ENCODE data around the gene ABCG4.
"Not testable (repeated sequence)": the region's sequence is repeated elsewhere in the genome, so short reads cannot be mapped to it uniquely, and the experiment has no call there.

Gene ABCG4

GRCh38 chr11:119149018-119149785, at the start of gene ABCG4:
Gene ABCG4 (plus strand): TSS chr11:119149052. CDS start chr11:119149966, 914 bp downstream.
- DNase-seq, result no peak

DNA sequence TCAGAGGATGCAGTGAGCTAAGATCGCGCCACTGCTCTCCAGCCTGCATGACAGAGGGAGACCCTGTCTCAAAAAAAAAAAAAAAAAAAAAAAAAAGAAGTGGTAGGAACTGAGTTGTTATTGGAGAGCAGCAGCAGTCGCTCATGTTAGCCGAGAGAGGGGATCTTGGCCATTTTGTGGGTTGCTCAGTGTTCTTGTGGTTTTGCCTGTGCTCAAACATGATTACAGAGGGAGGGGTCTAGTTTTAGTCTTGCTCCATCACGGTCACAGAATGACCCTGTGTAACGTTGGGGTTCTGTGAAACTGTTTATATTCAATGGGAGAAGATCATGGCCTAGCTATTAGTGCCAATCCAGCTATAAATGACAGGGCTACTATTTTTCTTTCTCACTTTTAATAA, 49.1 kb upstream of the ABCG4 start:
- no peak for DNase-seq

- DNase-seq, result no peak
These were observed 48.4 kb upstream of the ABCG4 start for GRCh38 chr11:119100246-119100970.

- no peak for DNase-seq
These were observed 47.7 kb upstream of the ABCG4 start for GRCh38 chr11:119100994-119101758.

DNA sequence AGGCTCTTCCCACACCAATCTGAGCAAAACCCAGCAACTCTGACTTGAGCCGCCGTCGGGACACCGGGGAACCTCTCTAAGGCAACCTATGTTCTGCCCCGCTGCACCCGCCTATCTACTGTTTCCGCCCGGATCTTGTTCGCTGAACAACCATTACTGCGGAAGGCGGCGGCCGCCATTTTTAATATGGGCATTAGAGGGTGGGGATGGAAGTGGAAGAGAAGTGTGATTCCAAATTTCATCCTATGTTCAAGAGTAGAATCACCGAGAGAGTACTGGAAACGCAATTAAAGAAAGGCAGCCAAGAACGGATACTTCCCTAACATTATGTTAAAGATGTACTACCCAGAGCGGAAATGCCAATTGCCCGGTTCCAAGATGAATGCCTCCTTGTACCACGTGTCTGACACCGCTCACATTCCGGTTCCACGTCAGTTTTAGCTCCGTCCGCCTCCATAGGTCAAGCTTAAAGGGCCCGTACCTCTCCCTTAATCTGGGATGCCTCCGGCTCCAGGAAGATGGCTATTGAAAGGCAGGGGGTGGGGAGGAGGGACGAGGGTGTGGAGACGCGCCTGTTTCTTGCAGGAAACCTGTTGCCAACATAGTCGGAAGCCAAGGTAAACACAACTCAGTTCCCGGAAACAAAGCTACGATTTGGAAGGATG, 47.0 kb upstream of the ABCG4 start, which contains the start of gene DPAGT1:
Gene DPAGT1 (minus strand): TSS at position 95 of the 665 bp plus-strand sequence. CDS start 198 bp downstream, outside the sequence.
- peak; percentile 88 for DNase-seq

GRCh38 chr11:119103161-119103664, 45.6 kb upstream of the ABCG4 start:
- not testable (repeated sequence) for DNase-seq

DNA sequence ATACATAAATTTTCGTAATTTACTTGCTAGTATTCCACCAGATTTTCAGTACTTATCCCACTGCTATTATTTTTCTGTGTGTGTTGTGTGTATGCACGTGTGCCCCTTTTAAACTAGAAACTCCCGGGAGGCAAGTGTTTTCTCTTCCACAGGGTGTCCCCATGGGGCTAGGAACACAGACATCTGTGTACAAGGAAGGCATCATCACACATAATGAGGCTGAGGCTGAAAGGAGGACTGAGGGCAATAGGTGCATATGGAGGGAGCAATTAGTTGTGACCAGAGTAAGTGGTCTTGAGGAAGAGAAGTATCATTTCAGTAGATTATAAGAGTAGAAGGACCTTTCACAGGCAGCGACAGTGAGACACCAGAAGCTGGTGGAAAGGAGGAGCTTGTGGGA, 45.1 kb upstream of the ABCG4 start:
- DNase-seq, result peak; percentile 72

DNA sequence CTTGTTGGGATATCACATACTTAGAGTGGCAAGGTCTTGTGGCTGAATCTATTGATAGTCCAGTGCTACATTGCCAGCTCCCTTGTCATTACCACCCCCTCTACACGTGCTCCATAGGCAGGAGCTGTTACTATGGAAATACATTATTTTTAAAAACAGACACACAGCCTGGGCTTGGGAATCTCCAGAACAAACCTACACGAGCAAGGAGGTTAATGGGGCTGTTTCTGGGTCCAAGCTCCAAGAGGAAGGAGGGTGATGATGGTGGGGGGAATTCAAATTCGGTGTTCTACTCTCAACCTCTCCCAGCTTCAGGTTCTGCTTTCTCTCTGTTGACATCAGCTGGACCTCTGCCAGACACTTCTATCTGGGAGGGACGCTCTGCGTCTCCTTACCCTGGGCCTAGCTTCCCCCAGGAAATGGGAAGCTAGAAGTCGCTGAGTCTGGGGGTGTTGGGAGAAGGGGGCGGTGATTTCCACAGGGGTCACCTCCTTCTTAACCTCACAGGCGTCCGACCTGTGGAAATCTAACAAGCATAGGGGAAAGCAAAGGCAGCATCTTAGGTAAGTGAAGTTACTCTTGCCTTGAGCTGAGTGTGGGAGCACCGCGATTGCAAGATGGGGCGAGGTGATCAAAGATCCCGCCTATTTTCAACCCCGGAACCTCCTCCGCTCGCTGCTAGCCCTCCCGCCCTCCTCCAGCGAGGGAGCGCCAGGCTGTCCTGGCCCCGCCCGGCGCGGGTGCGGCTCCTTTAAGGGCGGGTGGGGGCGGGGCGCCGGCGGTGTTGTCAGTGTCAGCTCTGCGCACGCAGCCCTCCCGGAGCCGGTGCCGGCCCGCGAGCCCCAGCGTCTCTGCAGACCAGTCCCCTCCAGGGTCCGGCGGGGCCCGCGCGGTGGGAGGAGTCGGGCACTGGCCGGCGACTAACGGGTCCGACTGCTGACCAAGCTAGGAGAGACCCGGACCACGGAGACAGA, 42.0 kb upstream of the ABCG4 start, which contains the start of gene C2CD2L:
Gene C2CD2L (plus strand): TSS at position 781 of the 974 bp plus-strand sequence. CDS start 398 bp downstream, outside the sequence.
- DNase-seq, result peak; percentile 90

GRCh38 chr11:119107538-119108145, 41.2 kb upstream of the ABCG4 start:
- no peak for DNase-seq

DNA sequence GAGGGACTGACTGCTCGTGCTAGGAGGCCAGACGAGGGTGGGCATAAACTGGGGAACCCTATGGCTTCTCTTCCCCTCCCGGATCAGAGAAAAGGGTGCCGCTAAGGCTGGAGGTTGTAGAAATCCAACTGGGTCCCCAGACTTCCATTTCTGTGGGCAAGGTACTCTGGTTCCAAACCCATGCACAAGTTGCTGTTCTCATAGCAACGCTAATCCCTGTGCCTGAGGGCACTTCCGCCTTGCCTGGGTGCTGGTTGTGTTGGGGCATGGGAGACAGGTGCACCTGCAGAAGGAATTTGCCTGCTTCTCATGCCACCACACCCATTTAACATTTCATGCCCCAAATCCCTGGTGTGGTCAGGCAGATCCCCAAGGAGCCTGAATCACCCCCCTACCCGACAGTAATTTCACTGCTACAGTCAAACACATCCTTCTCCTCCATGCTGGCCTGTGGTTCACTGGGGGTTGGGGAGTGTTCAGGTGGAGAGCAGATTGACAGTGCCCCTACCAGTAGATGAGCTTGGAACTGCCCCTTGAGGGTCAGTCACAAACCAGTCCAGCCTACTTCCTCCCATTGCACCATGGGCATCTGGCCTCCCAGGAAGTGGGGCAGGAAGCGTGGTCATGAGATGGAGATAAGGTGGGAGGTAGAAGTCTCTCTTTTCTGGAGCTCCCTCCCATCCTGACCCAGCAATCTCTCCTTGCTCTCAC, 40.6 kb upstream of the ABCG4 start:
- DNase-seq, result no peak

GRCh38 chr11:119108857-119109221, 40.0 kb upstream of the ABCG4 start:
- no peak for DNase-seq

DNA sequence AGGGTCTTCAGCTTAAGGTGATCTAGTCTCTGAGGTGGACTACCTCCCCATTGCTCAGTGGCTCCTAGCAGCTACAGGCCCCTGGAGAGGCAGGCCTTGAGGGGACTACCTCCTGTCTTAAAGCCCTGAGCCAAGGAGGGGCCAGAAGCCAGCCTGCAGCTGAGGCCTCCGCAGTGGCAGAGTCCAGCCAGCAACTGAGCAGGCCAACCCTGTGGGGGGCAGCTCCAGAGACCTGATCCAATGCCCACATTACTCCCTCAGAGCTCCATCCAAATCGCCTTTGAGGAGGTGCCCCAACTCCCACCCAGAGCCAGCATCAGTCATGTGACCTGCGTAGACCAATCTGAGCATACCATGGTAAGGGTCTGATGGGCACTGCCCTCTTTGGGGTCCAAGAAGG, 39.0 kb upstream of the ABCG4 start:
- no peak for DNase-seq

GRCh38 chr11:119110439-119110838, 38.4 kb upstream of the ABCG4 start:
- no peak for DNase-seq

DNA sequence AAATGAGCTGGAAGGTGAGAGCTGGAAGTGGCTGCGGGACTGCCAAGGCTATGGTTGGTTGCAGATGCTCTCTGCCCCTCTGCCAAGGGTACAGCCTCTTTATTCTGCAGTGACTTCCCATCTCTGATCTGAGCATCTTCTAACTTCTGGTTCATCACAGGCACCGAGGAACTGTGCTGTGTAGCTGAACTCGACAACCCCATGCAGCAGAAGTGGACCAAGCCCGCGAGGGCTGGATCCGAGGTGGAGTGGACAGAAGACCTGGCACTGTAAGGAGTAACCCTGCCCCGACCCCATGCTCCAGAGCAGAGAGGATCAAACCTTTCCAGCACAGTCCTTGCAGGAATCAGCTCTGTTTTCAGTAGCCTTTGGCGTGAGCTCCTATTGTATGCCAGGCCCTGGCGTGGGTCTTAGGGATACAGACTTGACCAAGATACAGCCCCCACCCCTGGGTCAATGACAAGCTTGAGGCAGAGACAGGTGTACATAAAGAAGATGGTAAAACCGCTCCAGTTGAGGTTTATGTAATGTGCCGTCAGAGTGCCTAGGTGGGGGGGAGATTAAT, 37.4 kb upstream of the ABCG4 start:
- DNase-seq, result no peak

DNA sequence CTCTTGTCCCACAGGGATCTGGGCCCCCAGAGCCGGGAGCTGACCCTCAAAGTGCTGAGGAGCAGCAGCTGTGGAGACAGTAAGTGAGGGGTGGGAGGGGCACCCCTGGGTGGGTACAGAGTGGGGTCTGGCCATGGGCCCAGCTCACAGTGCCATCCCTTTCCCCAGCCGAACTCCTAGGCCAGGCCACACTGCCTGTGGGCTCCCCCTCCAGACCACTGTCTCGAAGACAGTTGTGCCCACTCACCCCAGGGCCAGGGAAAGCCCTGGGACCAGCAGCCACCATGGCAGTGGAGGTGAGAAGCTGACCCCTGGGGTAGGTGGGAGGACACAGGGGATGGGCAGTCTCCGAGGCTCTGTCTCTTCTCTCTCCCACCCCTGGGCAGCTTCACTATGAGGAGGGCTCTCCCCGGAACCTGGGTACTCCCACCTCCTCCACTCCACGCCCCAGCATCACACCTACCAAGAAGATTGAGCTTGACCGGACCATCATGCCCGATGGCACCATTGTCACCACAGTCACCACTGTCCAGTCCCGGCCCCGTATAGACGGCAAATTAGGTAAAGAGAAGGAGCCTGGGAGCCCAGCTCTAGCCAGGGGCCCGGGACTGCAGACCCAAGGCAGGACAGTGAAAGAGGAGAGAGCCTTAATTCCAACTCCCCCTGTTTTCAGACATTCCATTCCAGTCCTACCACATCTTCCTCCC, 36.4 kb upstream of the ABCG4 start:
- DNase-seq, result no peak

GRCh38 chr11:119113716-119114115, 35.1 kb upstream of the ABCG4 start:
- DNase-seq, result no peak

DNA sequence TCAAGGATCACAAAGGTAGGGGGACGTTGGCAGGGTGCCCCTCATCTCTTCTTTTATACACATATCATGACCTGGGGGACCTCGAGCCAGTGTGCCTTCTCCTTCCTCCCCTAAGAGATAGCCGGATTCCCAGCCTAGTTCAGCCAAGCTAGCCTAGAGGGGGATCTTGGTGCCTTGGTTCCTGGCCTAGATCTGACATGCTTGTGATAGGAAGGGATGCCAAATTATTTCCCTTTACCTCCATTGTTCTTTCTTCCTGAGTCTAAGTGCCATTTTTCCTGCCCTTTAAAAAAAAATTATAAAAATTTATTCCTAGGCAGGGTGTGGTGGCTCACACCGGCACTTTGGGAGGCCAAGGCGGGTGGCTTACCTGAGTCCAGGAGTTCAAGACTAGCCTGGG, 34.5 kb upstream of the ABCG4 start:
- DNase-seq, result no peak

- no peak for DNase-seq
These were observed 33.2 kb upstream of the ABCG4 start for GRCh38 chr11:119115484-119116234.

All from NCI-H1436 (cell line).